Colon (tissue), 2 donors: Measurements from ENCODE around the gene HBM.
"Not testable (repeated sequence)": the region's sequence is repeated elsewhere in the genome, so short reads cannot be mapped to it uniquely, and the experiment has no call there.

Experiments
- FAIRE-seq: peaks from 2 replicates; lab custom pipeline; 2012; peaks lifted over from hg19 to GRCh38; lab: Jason Lieb, UNC
- donor health status: control.
- donor health status: control.

Gene HBM, protein sequence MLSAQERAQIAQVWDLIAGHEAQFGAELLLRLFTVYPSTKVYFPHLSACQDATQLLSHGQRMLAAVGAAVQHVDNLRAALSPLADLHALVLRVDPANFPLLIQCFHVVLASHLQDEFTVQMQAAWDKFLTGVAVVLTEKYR

DNA sequence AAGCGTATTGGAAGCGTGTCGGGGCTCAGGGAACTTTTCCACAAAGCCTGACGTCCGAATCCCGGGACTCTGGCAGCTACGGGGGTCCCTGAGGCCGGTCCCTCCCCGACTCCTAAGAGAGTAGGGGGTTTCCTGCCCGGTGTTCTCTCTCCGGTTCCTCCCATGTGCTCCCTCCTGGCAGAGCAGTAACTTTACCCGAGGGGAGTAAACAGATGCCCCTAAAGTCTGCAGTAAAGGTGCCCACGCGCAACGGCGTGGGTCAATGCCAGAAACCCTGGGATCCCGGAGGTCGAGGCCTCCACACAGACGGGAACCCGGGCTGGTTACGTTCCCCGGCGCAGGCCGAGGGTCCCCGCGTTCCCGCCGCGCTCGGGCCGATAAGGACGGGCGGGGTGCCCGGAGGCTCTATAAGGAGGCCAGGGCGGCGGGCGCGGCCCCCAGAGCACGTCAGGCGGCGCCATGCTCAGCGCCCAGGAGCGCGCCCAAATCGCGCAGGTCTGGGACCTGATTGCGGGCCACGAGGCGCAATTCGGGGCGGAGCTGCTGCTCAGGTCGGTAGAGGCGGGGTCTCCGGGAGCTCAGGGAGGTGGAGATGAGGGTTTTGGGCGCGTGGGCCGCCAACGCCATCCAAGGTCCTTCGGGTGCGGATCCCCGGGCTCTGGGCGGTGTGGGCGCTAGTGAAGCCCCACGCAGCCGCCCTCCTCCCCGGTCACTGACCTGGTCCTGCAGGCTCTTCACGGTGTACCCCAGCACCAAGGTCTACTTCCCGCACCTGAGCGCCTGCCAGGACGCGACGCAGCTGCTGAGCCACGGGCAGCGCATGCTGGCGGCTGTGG lies at the start of gene HBM:
TSS of gene HBM (plus strand) at position 440 of the 836 bp plus-strand sequence. CDS start at position 460, 20 bp downstream.
- no peak for FAIRE-seq

DNA sequence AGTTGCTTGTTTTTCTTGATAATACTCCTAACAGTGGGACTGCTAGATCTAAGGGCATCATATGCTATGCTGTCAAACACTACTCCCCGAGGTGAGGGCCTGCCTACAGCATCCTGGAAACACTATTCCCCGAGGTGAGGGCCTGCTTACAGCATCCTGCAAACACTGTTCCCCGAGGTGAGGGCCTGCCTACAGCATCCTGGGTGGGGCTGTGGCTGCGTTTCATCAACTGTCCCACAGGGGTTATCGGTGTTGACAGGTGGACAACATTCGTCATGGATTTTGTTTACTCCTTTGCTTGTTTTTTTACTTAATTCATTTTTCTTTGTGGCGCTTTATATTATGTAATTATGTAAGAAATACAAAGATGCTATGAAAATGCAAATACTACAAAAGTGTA lies 49.8 kb upstream of the HBM start:
- no peak for FAIRE-seq

DNA sequence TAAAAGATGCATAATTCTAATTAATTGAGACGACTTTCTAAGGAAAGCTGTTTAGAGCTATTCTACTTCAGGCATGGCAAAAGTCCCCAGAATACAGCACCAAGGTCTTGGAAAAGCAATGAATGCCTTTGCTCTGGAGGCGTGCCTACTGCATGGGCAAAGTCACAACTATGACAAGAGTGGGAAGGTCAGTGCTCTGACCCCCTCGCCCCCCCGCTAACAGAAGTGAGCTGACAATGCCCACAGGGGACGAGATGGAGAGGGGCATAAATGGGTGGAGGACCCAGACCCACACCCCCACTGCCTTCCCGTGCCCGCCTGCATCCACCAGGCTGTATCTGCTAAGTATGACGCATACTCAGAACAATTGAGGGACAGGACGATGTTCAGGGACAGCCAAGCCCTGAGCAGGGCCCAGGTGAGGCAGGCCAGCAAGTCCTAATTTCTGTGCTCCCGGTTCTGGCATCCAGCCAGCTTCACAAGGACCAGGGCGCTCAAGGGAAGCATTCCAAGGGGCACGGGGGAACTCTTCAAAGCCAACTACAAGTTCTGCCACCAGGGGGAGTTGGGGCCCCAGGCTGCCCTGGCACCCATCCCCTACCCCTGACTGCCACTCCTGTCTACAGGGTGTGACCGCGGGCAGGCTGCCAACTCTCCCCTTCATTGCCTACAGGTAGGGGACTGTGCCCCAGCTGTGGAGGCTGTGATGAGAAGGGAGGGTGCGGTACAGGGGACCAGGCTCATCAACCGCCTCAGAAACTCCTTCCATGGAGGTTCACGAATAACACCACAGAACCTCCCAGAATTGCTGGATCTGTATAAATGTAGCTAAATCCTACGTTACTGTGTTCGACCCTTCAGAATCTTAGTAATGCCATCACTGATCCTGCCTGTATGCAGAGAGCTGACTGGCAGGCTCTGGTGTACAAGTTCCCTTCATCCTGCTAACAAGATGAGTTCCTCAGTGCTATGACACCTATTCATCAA lies 48.1 kb upstream of the HBM start:
- FAIRE-seq, result no peak

DNA sequence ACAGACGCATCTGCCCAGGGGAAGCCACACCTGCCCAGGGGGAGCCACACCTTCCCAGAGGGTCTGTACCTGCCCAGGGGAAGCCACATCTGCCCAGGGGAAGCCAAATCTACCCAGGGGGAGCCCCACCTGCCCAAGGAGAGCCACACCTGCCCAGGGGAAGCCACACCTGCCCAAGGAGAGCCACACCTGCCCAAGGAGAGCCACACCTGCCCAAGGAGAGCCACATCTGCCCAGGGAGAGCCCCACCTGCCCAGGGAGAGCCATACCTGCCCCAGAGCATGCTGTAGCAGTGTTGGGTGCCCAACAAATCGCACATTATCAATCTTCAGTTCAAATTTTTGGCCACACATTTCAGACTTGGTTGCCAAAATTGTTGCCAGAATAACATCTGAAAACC lies 46.9 kb upstream of the HBM start:
- FAIRE-seq, result no peak

DNA sequence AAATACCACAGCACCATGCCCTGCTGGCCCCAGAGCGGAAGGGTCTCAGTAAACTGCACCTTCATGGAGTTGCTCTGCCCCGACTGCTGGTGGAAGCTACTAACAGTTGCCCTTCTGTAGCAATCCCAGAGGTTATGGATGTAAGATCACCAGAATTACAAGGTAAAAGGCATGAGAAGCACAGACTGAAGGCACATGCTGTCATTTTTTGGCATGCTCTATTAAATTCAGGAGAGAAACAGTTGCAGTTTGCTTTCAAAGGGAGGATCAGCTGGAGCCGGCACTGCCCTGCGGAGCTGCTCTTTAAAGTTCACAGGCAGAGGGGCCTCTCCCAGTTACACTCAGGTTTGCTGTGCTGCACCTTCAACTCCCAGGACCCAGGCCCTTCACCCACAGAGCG lies 46.5 kb upstream of the HBM start:
- no peak for FAIRE-seq

DNA sequence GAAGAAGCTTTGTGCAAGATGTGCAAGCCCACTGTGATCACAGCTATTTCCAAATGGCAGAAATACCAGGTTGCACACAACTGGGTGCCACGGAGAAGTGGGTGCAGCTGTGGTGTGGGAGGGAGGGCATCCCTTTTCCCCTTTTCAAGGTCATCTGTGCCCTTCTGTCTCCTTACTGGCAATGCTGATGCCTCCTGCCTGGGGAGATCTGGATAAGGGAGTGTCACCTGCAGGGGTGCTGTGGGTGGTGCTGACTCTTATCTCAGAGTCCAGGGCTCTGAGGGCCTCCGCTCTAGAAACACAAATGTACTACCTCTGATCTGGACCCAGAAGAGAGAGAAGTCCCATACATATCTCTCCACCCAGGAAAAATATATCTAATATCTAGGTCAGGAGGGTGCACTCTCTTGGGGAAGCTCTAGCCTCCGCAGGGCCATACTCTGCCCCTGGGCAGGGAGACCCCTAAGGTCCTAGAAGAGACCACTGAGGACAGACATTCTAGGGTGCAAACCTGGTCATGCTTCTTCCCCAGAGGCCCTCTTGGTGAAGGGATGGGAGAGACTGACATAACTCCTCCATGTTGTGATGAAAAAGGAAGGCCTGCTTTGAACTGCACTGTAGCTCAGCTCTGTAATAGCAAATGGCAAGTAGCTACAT lies 45.8 kb upstream of the HBM start:
- no peak for FAIRE-seq

DNA sequence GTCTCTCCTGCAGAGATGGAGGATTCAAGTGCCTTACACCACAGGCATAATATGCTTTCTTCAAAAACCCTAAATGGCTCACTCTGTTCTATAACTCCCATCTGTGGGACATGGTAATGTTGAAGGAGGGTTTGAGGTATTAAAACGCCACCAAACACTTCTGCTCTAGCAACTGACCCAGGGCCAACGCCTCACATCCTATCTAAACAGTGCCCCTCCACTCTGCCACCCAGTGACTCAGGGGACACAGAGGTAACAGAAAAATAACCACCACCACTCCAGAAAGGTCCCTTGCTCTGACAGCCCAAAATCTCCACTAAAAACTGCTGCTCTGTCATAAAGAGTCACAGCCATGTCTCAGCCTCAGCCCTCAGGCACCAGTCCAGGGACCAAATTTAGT lies 45.0 kb upstream of the HBM start:
- FAIRE-seq, result no peak

DNA sequence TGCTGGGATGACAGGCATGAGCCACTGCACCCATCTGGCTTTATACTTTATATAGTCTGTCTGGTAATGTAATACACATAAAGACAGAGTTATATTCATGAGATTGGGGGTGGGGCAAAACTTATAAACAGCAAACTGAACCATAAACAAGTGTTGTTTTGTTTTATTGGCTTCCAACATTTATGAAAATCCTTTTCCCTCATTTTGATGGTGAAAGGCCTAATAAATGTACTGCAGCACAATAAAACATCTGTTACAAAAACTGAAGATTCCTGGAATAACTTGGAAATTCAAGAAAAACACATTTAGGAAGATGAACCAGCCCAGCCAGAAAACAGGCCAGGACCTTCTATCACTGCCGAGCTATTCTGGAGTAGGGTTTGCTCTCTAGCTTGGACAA lies 43.4 kb upstream of the HBM start:
- FAIRE-seq, result no peak

DNA sequence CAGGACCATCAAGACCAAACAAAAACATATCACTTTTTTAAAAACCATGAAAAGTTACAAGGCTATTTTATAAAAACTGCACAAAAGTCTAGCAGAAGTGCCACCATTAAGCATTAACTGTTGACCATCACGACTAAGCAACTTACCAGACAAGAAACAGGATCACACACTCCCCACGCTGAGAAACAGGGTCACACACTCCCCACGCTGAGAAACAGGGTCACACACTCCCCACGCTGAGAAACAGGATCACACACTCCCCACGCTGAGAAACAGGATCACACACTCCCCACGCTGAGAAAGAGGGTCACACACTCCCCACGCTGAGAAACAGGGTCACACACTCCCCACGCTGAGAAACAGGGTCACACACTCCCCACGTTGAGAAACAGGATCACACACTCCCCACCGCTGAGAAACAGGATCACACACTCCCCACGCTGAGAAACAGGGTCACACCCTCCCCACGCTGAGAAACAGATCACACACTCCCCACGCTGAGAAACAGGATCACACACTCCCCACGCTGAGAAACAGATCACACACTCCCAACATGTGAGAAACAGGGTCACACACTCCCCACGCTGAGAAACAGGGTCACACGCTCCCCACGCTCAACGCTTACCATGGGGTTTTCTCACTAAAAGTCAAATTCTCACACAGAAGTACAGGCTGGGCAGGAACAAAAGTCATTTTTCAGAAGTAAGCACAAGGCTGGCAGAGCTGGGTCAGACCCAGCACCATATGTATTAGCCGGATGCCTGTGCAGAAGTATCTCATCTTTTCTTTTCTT lies 42.0 kb upstream of the HBM start:
- FAIRE-seq, result not testable (repeated sequence)

DNA sequence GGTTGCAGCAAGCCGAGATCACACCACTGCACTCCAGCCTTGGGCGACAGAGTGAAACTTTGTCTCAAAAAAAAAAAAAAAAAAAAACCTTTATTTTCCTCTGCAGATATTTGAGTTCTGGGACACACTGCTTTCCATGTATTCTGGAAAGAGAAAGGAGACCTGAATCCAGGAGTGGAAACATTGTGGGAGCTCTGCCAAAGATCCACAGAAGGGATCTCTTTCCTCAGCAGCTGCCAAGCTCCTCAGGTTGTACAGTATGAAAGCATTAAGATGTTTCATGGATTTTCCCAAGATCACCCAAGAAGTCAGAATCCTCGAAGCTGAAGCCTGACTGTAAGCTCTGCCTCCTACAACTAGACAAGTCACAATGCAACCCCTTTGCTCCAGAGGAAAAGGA lies 40.8 kb upstream of the HBM start:
- FAIRE-seq, result no peak

DNA sequence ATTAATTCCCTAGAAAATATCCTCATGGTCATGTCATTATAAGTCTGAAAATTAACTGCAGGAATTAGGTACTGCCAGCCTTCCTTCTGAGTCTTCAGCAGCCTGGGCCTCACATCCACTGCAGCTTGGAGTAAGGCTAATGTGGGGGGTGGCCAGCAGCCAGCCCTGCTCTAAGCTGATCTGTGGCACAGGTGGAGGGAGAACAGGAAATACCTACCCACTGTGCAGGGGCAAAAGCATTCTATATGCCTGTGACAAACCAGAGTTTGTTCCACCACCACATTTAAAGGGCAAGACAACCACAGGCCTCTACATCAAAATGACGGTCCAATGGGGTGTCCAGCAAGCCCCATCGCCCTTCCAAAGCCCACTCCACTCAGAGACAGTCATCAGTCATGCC lies 36.7 kb upstream of the HBM start:
- no peak for FAIRE-seq

DNA sequence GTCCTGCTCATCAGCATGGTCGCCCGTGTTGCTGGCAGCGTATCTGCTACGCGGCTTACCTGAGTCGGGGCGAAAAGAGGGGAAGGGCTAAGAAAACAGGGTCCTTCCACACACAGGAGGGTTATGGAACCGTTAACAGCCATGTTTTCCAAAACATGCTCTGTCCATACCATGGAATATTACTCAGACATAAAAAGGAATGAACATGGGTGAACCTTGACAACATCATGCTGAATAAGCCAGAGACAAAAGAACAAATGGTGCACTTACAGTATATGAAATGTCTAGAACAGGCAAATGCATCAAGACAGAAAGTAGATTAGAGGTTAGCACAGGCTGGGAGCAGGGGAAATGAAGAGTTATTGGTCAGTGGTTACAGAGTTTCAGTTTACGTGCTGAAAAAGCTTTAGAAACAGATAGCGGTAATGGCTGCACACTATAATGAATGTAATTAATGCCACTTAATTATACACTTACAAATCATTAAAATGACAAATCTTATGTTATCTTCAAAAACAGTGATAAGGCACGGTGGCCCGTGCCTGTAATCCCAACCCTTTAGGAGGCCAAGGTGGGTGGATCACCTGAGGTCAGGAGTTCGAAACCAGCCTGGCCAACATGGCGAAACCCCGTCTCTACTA lies 35.1 kb upstream of the HBM start:
- no peak for FAIRE-seq

DNA sequence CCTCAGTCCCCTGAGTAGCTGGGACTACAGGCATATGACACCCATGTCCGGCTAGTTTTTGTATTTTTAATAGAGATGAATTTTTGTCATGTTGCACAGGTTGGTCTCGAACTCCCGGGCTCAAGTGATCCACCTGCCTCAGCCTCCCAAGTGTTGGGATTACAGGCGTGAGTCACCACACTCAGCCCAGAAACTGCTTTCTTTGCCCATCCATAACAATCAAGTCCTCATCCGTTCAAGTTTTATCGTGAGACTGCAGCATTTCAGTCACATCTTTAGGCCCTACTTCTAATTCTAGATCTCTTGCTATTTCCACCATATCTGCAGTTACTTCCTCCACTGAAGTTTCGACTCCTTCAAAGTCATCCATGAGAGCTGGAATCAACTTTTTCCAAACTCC lies 33.7 kb upstream of the HBM start:
- FAIRE-seq, result no peak

DNA sequence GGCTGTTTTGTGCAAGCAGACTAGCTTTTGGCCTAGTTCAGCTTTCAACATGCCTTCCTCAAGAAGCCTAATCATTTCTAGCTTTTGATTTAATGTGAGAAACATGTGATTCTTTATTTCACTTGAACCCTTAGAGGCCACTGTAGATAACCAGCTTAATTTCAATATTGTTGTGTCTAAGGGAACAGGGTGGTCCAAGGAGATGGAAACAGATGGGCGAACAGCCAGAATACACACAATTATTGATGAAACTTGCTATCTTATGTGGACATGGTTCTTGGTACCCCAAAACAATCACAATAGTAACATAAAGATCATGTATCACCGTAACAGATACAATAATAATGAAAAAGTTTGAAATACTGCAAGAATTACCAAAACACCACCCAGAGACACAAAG lies 32.1 kb upstream of the HBM start:
- no peak for FAIRE-seq

DNA sequence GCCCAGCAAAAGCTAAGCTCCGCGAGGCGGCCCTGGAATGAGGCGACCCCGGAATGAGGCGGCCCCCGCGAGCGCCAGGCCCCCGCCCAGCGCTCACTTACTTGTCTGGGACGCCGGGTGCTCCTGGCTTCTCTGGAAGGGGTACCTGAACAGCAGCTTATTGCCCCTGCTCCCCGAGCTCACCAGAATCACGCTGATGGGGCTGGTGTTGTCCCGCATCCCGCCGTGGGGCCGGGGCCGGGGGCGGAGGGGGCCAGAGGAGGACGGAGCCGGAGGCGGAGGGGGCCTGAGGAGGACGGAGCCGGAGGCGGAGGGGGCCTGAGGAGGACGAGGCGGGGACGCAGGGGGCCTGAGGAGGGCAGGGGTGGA lies 27.7 kb upstream of the HBM start:
- FAIRE-seq, result no peak

DNA sequence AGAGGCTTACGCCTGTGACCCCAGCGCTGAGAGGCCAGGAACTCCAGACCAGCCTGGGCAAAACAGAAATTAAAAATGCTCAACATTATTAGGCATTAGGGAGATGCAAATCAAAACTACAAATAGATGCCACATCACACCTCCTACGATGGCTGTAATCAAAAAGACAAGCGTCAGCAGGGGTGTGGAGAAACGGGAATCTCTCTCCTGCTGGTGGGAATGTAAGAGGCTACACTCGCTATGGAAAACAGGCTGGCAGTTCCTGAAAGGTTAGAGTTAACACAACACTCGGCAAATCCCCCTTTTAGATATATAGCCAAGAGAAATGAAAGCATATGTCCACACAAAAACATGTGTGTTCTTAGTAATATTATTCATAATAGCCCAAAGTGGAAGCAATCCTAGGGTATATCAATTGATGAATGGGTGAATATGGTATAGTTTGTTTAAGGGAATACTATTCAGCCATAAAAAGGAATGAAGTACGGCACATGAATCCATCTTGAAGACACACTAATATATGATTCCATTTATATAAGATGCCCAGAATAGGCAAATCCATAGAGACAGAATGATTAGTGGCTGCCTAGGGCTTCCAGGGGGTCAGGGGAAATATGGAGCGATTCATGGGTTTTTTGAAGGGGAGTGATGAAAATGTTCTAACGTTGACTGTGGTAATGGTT lies 25.5 kb upstream of the HBM start:
- no peak for FAIRE-seq

DNA sequence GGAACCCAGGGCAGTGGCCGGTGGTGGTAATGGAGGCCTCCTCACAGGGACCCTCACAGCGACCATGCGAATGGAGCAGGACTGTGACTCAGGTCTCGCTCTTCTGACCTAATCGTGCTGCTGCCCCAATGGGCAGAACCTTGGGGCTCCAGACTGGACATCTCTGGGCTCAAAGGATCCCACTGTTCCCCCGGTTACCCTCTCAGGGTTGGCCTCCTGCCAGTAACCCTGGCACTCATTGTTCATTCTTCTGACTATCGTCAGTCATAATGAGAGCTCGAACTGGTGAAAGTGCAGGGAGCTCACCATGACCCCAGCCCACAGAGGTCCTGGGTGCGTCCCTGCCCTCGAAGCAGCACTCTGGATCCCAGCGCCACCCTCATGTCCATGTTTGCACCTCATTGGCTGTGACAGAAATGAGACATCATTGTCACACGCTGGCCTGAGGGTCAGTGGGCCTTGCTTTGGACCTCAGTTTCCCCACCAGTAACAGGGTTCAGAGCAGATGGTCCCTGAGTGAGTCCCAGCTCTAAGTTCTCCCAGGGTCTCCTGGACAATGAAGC lies 23.3 kb upstream of the HBM start:
- FAIRE-seq, result no peak

DNA sequence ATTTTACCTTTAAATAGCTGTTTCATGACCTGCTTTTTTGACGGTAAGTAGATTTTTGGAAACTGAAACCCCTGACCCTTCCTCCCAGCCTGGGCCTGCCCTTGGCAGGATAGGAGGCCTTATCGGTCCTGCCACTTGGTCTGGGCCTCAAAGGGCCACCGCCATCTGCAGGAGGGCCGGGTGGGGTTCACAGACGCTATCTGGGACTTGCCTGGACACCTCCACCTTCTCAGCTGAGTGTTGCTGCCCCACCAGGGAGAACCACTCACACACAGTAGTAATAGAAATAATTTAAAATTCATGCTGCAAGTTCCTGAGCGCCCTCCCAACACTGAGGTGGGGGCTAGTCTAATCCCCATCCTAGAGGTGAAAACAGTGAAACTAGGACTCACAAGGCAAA lies 22.7 kb upstream of the HBM start:
- no peak for FAIRE-seq

DNA sequence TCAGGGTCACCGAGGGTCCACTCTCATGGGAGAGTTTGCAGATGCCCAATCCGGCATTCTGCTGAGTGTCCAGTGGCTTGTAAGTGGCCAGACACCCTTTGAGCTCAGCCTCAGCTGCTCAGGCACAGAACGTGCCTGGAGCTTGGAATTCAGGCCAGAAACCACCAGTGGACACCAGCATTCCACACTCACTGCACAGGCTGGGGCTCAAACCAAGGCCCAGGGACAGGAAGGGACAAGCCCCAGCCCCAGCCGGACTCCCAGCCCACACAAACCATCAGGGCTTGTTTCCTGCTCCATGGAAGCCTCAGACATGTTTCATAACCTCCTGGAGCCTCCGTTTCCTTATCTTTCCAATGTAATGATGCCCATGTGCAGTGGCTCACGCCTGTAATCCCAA lies 22.3 kb upstream of the HBM start:
- no peak for FAIRE-seq

DNA sequence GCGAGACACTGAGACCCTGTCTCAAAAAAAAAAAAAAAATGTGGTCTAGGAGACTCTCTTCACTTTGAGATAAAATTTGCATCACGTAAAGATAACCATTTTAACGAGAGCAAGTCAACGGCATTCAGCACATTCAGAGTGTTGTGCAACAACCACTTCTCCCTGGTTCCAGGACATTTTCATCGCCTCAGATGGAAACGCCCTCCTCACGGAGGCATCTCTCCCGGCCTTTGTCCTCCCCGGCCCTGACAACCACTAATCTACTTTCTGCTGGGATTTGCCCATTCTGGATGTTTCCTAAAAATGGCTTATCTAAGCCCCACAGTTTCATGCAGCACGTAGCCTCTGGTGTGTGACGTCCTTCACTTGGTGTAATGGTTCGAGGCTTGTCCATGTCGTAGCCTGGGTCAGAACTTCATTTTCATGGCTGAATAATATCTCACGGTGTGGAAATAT lies 21.0 kb upstream of the HBM start:
- FAIRE-seq, result no peak
